ENCODE measurements around the gene CDRT15.

The CDRT15 gene

GRCh38 chr17:14209215-14209614, 27.4 kb downstream of the CDRT15 start:
- no peak for TF ChIP-seq CTCF (IDR thresholded peaks at IDR 0.05; ENCODE audit: control extremely low read depth, extremely low read depth, low read depth, missing control alignments)
- ChIA-PET CTCF (interaction anchor here (1.1 kb wide), 1 partner anchor 10 kb away, joined by 3 read pairs; no protein-coding TSS in a partner anchor), POLR2A (no interaction called here)
- DNase-seq (ENCODE audit: extremely low spot score), result no peak

GRCh38 chr17:14207791-14208190, 28.9 kb downstream of the CDRT15 start:
- POLR2A ChIA-PET, result no interaction called here

GRCh38 chr17:14206891-14207290, 29.8 kb downstream of the CDRT15 start:
- CTCF ChIA-PET, result interaction anchor here (1.3 kb wide), 1 partner anchor 9 kb away, joined by 3 read pairs; no protein-coding TSS in a partner anchor
- POLR2A ChIA-PET, result no interaction called here
- no peak for TF ChIP-seq CTCF (IDR thresholded peaks at IDR 0.05; ENCODE audit: control extremely low read depth, extremely low read depth, low read depth, missing control alignments)
- no peak for DNase-seq (ENCODE audit: extremely low spot score)

More at GRCh38 chr17:14207791-14208190, 28.9 kb downstream of the CDRT15 start:
- no peak for TF ChIP-seq CTCF (IDR thresholded peaks at IDR 0.05; ENCODE audit: control extremely low read depth, extremely low read depth, low read depth, missing control alignments)
- CTCF ChIA-PET, result interaction anchor here (1.6 kb wide), 1 partner anchor 13 kb away, joined by 6 read pairs; no protein-coding TSS in a partner anchor
- no peak for DNase-seq (ENCODE audit: extremely low spot score)

- no peak for DNase-seq (ENCODE audit: extremely low spot score)
- CTCF ChIA-PET, result interaction anchor here (1.3 kb wide), 1 partner anchor 8 kb away, joined by 3 read pairs; no protein-coding TSS in a partner anchor
Observed at GRCh38 chr17:14205992-14206461, 30.6 kb downstream of the CDRT15 start.

GRCh38 chr17:14205380-14205779, 31.3 kb downstream of the CDRT15 start:
- DNase-seq (ENCODE audit: extremely low spot score), result no peak
- ChIA-PET CTCF (no interaction called here), POLR2A (no interaction called here)
- TF ChIP-seq CTCF (IDR thresholded peaks at IDR 0.05; ENCODE audit: control extremely low read depth, extremely low read depth, low read depth, missing control alignments), result no peak

More at GRCh38 chr17:14205992-14206461, 30.6 kb downstream of the CDRT15 start:
- no peak for TF ChIP-seq CTCF (IDR thresholded peaks at IDR 0.05; ENCODE audit: control extremely low read depth, extremely low read depth, low read depth, missing control alignments)
- POLR2A ChIA-PET, result no interaction called here

- CTCF ChIA-PET, result no interaction called here
Observed at GRCh38 chr17:14204546-14204945, 32.1 kb downstream of the CDRT15 start.

More at GRCh38 chr17:14204546-14204945, 32.1 kb downstream of the CDRT15 start:
- no peak for DNase-seq (ENCODE audit: extremely low spot score)
- TF ChIP-seq CTCF (IDR thresholded peaks at IDR 0.05; ENCODE audit: control extremely low read depth, extremely low read depth, low read depth, missing control alignments), result no peak
- POLR2A ChIA-PET, result no interaction called here
